ENCODE data around the gene PARN.

The PARN gene

DNA sequence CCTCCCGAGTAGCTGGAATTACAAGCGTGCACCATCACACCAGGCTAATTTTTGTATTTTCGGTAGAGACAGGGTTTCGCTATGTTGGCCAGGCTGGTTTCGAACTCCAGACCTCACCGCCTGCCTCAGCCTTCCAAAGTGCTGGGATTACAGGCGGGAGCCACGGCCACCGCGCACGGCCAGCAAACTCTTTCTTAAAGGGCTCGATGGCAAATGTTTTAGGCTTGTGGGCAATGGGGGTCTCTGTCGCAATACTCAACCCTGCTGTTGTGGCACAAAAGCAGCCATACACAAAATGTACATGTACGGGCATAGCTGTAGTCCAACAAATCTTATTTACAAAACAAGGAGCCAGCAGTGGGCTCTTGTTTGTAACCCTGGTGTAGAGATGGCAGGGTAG, 18.4 kb downstream of the PARN start:
- H3K27me3 ChIP-seq = no peaks in the 10 kb centered on the region
- H3K36me3 ChIP-seq = peaks cover 90% of the 10 kb centered on the region
- H3K27ac ChIP-seq = no peak overlapping the region
- no peak overlapping the region for H3K4me3 ChIP-seq (ENCODE audit: low read depth in 1 of 2, low read length in 1 of 2)
- no peaks in the 10 kb centered on the region for H3K4me1 ChIP-seq (ENCODE audit: control insufficient read depth in 1 of 2, insufficient read depth in 1 of 2, low read depth in 1 of 2, low read length in 1 of 2)
- TF ChIP-seq, protein P1, sequence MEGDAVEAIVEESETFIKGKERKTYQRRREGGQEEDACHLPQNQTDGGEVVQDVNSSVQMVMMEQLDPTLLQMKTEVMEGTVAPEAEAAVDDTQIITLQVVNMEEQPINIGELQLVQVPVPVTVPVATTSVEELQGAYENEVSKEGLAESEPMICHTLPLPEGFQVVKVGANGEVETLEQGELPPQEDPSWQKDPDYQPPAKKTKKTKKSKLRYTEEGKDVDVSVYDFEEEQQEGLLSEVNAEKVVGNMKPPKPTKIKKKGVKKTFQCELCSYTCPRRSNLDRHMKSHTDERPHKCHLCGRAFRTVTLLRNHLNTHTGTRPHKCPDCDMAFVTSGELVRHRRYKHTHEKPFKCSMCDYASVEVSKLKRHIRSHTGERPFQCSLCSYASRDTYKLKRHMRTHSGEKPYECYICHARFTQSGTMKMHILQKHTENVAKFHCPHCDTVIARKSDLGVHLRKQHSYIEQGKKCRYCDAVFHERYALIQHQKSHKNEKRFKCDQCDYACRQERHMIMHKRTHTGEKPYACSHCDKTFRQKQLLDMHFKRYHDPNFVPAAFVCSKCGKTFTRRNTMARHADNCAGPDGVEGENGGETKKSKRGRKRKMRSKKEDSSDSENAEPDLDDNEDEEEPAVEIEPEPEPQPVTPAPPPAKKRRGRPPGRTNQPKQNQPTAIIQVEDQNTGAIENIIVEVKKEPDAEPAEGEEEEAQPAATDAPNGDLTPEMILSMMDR (IDR thresholded peaks at IDR 0.05) = no peak
- H3K9me3 ChIP-seq = no peaks in the 10 kb centered on the region

DNA sequence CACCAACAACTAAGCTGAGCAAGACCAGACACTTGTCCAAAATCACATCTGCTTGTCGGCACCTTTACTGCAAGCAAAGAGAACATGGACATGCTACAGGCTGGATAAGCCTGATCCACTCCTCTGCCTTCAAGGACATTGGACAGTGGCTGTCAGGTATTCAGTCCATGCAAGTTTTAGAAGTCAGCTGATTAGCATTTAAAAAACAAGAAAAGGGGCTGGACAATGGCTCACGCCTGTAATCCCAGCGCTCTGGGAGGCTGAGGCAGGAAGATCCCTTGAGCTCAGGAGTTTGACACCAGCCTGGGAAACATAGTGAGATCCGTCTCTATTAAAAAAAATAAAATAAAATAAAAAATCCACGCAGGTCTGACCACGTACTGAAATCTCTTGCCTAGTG, 20.3 kb downstream of the PARN start:
- TF ChIP-seq, protein P1 (IDR thresholded peaks at IDR 0.05) = no peak
- H3K27ac ChIP-seq = no peak overlapping the region
- H3K36me3 ChIP-seq = peaks cover 93% of the 10 kb centered on the region
- H3K27me3 ChIP-seq = no peaks in the 10 kb centered on the region
- no peaks in the 10 kb centered on the region for H3K4me1 ChIP-seq (ENCODE audit: control insufficient read depth in 1 of 2, insufficient read depth in 1 of 2, low read depth in 1 of 2, low read length in 1 of 2)
- no peaks in the 10 kb centered on the region for H3K9me3 ChIP-seq
- H3K4me3 ChIP-seq (ENCODE audit: low read depth in 1 of 2, low read length in 1 of 2) = no peak overlapping the region

DNA sequence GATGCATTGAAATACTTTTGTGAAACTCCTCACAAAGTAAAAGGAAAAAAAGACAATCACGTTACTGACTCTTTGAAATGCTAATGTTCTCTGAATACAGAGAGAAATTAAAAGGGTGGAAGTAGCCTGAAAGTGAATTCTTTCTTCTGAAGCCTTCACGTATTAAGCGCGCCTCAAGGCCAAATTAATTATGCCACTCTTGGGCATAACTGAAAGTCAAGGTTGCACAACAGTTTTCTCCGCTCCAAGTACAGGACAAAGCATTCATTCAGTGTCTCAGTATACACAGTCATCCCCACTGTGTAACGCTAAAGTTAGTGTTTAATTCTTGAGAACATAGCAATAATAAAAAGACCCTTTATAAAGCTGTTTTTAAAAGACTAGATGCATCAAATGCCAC, 21.5 kb downstream of the PARN start:
- peaks cover 95% of the 10 kb centered on the region for H3K36me3 ChIP-seq
- no peaks in the 10 kb centered on the region for H3K9me3 ChIP-seq
- no peak overlapping the region for H3K27ac ChIP-seq
- no peaks in the 10 kb centered on the region for H3K27me3 ChIP-seq
- no peak overlapping the region for H3K4me3 ChIP-seq (ENCODE audit: low read depth in 1 of 2, low read length in 1 of 2)
- no peaks in the 10 kb centered on the region for H3K4me1 ChIP-seq (ENCODE audit: control insufficient read depth in 1 of 2, insufficient read depth in 1 of 2, low read depth in 1 of 2, low read length in 1 of 2)
- TF ChIP-seq, protein P1 (IDR thresholded peaks at IDR 0.05) = no peak

DNA sequence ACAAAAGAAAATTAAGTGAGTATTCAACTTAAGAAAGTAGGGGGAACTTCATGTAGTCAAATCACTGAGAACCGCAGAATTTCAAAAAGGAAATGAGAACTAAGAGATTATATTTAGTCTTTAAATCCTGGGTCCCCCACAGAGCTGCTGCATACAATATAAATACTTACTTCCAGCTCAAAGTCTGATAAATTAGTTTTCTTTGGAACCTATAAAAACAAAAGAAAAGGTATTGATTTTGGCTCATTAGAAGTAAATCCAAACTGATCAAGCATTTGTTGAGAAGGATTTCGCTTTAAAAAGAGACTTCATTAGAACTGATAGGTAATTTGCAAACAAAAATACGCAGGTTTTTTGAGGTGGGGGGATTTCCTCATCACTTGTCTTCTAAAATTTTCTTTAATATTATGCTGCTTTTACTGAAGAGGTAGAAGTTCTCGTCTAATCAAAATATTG, 21.9 kb downstream of the PARN start:
- Histone ChIP-seq H3K36me3 (peaks cover 95% of the 10 kb centered on the region), H3K4me3 (ENCODE audit: low read depth in 1 of 2, low read length in 1 of 2) (no peak overlapping the region), H3K9me3 (no peaks in the 10 kb centered on the region), H3K4me1 (ENCODE audit: control insufficient read depth in 1 of 2, insufficient read depth in 1 of 2, low read depth in 1 of 2, low read length in 1 of 2) (no peaks in the 10 kb centered on the region), H3K27ac (no peak overlapping the region), H3K27me3 (no peaks in the 10 kb centered on the region)
- TF ChIP-seq, protein P1 (IDR thresholded peaks at IDR 0.05) = no peak

DNA sequence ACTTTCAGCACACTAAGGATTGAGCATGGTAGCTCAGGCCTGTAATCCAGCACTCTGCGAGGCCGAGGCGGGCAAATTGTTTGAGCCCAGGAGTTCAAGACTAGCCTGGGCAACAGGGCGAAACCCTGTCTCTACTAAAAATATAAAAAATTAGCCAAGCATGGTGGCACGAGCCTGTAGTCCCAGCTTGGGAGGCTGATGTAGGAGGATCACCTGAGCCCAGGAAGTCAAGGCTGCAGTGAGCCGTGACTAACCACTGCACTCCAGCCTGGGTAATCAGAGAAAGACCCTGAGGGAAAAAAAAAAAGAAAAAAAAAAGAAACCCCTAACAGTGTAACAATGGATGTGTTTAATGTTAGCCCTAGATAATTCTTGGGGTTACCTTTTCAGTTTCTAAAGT, 24.0 kb downstream of the PARN start:
- Histone ChIP-seq H3K9me3 (no peaks in the 10 kb centered on the region), H3K27me3 (no peaks in the 10 kb centered on the region), H3K36me3 (peaks cover 100% of the 10 kb centered on the region), H3K27ac (no peak overlapping the region), H3K4me1 (ENCODE audit: control insufficient read depth in 1 of 2, insufficient read depth in 1 of 2, low read depth in 1 of 2, low read length in 1 of 2) (no peaks in the 10 kb centered on the region), H3K4me3 (ENCODE audit: low read depth in 1 of 2, low read length in 1 of 2) (no peak overlapping the region)
- TF ChIP-seq, protein P1 (IDR thresholded peaks at IDR 0.05) = no peak

DNA sequence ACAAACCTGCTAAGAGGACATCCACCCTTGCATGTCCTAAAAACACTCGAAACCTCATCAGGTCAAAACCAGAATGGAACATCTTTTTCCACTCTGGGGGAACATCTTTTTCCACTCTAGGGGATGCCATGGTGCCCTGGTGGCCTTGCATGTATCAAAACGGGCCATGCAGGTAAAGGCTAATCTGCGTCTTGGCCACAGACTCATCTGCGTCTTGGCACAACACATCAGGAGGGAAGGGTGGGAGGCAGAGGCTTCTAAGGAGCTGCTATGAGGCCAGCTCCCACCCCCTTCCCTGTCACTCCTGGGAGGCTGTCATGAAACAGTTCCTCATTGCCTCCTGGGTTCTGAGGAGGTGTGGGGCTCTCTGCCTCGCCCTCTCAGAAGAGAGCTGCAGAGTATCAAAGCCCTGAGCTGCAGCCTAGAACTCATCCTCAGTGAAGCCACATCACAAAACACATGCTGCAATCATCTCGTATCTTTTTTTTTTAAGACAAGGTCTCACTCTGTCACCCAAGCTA, 27.6 kb downstream of the PARN start:
- no peak overlapping the region for H3K27ac ChIP-seq
- TF ChIP-seq, protein P1 (IDR thresholded peaks at IDR 0.05) = no peak
- peaks cover 100% of the 10 kb centered on the region for H3K36me3 ChIP-seq
- no peaks in the 10 kb centered on the region for H3K27me3 ChIP-seq
- no peaks in the 10 kb centered on the region for H3K4me1 ChIP-seq (ENCODE audit: control insufficient read depth in 1 of 2, insufficient read depth in 1 of 2, low read depth in 1 of 2, low read length in 1 of 2)
- no peak overlapping the region for H3K4me3 ChIP-seq (ENCODE audit: low read depth in 1 of 2, low read length in 1 of 2)
- H3K9me3 ChIP-seq = no peaks in the 10 kb centered on the region
